Measurements from ENCODE around the gene CTRB1.

Gene CTRB1

DNA sequence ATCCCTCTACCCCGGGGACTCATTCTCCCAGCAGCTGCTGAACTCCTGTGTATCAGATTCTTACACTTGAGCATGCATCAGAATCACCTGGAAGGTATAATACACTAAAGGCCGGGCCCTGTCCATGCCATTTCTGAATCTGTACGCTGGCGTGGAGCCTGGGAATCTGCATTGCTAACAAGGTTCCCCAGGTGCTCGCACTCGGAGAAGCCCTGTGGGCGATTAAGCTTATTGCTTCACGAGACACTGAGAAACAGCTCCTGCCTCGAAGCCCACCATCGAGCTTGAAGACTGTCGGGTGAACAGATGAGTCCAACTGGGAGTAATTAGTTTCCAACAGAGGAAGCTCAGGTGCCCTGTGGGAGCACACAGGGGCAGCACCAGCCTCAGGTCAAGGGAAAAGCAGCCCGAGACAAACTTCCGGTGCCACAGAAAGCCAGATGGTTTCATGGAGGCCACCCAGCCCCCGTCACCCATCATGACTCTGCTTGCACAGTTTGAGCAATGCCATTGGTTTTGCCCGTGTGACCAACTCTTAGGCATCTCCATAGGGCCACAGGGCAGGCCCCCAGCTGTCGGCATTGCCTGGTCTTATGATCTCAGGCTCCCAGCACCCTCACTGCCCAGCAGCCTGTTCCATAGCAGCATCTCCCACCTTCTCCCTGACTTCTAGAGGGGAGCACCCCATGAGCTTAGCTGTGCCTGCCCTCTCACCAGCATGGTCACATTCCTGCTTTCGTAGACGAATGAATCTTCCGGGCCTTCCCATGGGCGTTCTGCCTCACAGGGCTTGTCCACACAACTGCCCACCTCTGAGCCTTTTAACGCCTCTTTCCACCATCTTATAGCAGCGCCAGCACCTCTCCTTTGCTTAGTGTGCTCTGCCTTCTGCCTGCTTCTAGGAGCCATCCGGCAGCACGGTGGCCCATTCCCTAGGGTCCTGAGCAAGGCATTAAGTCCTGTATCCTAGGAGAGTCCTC lies 22.7 kb upstream of the CTRB1 start:
- no peak for TF ChIP-seq TEAD4 (IDR thresholded peaks at IDR 0.05)
- TF ChIP-seq, protein P1, sequence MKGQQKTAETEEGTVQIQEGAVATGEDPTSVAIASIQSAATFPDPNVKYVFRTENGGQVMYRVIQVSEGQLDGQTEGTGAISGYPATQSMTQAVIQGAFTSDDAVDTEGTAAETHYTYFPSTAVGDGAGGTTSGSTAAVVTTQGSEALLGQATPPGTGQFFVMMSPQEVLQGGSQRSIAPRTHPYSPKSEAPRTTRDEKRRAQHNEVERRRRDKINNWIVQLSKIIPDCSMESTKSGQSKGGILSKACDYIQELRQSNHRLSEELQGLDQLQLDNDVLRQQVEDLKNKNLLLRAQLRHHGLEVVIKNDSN (IDR thresholded peaks at IDR 0.05) = no peak
- no peak for TF ChIP-seq EP300 (IDR thresholded peaks at IDR 0.05; ENCODE audit: borderline replicate concordance)
- TF ChIP-seq RAD21 (IDR thresholded peaks at IDR 0.05; ENCODE audit: low read depth) = no peak
- no peak for TF ChIP-seq TCF12 (IDR thresholded peaks at IDR 0.05; ENCODE audit: low read depth)
- TF ChIP-seq NFIC (IDR thresholded peaks at IDR 0.05) = no peak

DNA sequence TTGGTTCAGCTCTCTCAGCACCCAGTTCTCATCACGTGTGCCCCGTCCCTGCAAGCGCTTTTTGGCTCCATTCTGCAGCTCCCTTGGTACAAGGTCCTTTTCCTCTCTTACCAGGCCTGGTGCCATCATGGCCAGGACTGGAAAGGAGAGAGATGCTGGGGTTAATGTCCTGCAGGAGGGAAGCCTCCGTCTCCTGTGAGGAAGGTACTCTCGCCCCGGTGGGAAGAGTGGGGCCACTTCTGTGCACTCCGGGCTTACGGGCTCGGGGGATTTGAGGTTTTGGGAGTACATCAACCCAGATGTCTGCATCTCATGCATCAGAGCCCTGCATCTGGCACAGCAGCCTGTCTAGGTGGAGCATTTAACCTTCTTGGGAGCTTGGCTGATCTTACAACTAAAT lies 22.0 kb upstream of the CTRB1 start:
- TF ChIP-seq, protein P2, sequence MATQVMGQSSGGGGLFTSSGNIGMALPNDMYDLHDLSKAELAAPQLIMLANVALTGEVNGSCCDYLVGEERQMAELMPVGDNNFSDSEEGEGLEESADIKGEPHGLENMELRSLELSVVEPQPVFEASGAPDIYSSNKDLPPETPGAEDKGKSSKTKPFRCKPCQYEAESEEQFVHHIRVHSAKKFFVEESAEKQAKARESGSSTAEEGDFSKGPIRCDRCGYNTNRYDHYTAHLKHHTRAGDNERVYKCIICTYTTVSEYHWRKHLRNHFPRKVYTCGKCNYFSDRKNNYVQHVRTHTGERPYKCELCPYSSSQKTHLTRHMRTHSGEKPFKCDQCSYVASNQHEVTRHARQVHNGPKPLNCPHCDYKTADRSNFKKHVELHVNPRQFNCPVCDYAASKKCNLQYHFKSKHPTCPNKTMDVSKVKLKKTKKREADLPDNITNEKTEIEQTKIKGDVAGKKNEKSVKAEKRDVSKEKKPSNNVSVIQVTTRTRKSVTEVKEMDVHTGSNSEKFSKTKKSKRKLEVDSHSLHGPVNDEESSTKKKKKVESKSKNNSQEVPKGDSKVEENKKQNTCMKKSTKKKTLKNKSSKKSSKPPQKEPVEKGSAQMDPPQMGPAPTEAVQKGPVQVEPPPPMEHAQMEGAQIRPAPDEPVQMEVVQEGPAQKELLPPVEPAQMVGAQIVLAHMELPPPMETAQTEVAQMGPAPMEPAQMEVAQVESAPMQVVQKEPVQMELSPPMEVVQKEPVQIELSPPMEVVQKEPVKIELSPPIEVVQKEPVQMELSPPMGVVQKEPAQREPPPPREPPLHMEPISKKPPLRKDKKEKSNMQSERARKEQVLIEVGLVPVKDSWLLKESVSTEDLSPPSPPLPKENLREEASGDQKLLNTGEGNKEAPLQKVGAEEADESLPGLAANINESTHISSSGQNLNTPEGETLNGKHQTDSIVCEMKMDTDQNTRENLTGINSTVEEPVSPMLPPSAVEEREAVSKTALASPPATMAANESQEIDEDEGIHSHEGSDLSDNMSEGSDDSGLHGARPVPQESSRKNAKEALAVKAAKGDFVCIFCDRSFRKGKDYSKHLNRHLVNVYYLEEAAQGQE (IDR thresholded peaks at IDR 0.05; ENCODE audit: low read depth) = no peak
- TF ChIP-seq EGR1 (IDR thresholded peaks at IDR 0.05) = no peak
- no peak for TF ChIP-seq TAF1 (IDR thresholded peaks at IDR 0.05; ENCODE audit: low read depth)
- TF ChIP-seq ZBTB7A (IDR thresholded peaks at IDR 0.05; ENCODE audit: low read depth) = no peak
- TF ChIP-seq, protein P1 (IDR thresholded peaks at IDR 0.05) = no peak

DNA sequence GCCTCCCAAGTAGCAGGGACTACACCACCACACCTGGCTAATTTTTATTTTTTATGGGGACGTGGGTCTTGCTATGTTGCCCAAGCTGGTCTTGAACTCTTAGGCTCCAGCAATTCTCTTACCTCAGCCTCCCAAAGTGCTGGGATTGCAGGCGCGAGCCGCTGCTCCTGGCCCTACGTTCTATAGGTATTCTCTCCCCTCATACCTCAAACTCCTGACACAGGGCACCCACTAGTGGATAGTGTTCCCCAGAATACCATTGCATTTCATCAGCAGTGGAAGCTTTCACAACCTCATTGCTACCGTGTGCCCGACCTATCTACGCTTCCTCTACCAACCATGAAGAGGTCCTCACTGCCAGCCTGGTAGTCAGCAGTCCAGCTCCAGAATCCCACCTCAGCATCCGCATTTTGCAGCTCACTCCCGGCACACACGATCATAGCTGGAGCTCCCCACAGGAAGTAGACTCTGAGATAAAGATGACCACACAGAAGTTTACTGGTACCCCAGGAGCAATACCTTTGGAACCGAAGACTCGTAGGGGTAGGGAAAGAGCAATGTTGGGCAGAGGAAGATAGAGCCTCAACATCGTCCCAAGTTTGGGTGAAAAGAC lies 21.2 kb upstream of the CTRB1 start:
- no peak for TF ChIP-seq EGR1 (IDR thresholded peaks at IDR 0.05)
- TF ChIP-seq, protein P2 (IDR thresholded peaks at IDR 0.05; ENCODE audit: low read depth) = no peak
- TF ChIP-seq TAF1 (IDR thresholded peaks at IDR 0.05; ENCODE audit: low read depth) = no peak
- TF ChIP-seq, protein P1 (IDR thresholded peaks at IDR 0.05) = no peak
- no peak for TF ChIP-seq ZBTB7A (IDR thresholded peaks at IDR 0.05; ENCODE audit: low read depth)
- TF ChIP-seq YY1 (IDR thresholded peaks at IDR 0.05; ENCODE audit: low read depth) = no peak
- no peak for TF ChIP-seq CEBPB (IDR thresholded peaks at IDR 0.05)
- TF ChIP-seq TEAD4 (IDR thresholded peaks at IDR 0.05) = no peak
- TF ChIP-seq FOXM1 (IDR thresholded peaks at IDR 0.05; ENCODE audit: borderline replicate concordance, low read depth) = no peak
- TF ChIP-seq RAD21 (IDR thresholded peaks at IDR 0.05; ENCODE audit: low read depth) = no peak
- TF ChIP-seq TCF12 (IDR thresholded peaks at IDR 0.05; ENCODE audit: low read depth) = no peak
- TF ChIP-seq CREB1 (IDR thresholded peaks at IDR 0.05; ENCODE audit: low read depth) = no peak
- TF ChIP-seq, protein P3, sequence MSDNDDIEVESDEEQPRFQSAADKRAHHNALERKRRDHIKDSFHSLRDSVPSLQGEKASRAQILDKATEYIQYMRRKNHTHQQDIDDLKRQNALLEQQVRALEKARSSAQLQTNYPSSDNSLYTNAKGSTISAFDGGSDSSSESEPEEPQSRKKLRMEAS (IDR thresholded peaks at IDR 0.05) = no peak

DNA sequence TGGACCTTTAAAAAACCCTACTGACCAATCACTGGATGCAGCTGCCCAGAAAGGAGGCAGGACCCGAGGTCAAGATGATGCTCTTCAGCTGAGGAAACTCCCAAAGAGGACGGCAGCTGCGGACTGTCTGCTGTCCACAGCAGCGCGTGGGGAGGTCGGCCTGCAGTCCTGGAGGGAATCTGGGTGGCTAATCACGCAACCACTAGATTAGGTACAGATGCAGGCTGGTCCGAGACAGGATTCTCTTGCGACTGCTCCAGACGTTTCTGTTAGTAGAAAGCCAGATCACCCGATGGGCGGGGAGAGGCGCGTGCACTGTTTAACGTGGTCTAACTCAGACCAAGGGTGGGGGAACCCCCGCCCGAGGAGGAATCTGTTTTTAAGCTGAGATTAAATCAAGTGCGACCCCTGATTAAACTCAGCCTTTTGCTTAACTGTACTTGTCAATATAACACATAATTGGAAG lies 20.6 kb upstream of the CTRB1 start:
- TF ChIP-seq, protein P3 (IDR thresholded peaks at IDR 0.05) = no peak
- TF ChIP-seq RAD21 (IDR thresholded peaks at IDR 0.05; ENCODE audit: low read depth) = no peak
- TF ChIP-seq FOXM1 (IDR thresholded peaks at IDR 0.05; ENCODE audit: borderline replicate concordance, low read depth) = no peak
- TF ChIP-seq YY1 (IDR thresholded peaks at IDR 0.05; ENCODE audit: low read depth) = no peak
- no peak for TF ChIP-seq TEAD4 (IDR thresholded peaks at IDR 0.05)
- no peak for TF ChIP-seq EGR1 (IDR thresholded peaks at IDR 0.05)
- TF ChIP-seq ZBTB7A (IDR thresholded peaks at IDR 0.05; ENCODE audit: low read depth) = no peak
- TF ChIP-seq CREB1 (IDR thresholded peaks at IDR 0.05; ENCODE audit: low read depth) = no peak
- TF ChIP-seq TAF1 (IDR thresholded peaks at IDR 0.05; ENCODE audit: low read depth) = no peak
- TF ChIP-seq NFIC (IDR thresholded peaks at IDR 0.05) = no peak
- no peak for TF ChIP-seq CEBPB (IDR thresholded peaks at IDR 0.05)
- no peak for TF ChIP-seq TCF12 (IDR thresholded peaks at IDR 0.05; ENCODE audit: low read depth)
- TF ChIP-seq, protein P1 (IDR thresholded peaks at IDR 0.05) = no peak
- TF ChIP-seq EP300 (IDR thresholded peaks at IDR 0.05; ENCODE audit: borderline replicate concordance) = no peak
- TF ChIP-seq, protein P2 (IDR thresholded peaks at IDR 0.05; ENCODE audit: low read depth) = no peak

All from Ishikawa (cell line).